ENCODE measurements around the gene NIPAL4.

NIPAL4 gene

DNA sequence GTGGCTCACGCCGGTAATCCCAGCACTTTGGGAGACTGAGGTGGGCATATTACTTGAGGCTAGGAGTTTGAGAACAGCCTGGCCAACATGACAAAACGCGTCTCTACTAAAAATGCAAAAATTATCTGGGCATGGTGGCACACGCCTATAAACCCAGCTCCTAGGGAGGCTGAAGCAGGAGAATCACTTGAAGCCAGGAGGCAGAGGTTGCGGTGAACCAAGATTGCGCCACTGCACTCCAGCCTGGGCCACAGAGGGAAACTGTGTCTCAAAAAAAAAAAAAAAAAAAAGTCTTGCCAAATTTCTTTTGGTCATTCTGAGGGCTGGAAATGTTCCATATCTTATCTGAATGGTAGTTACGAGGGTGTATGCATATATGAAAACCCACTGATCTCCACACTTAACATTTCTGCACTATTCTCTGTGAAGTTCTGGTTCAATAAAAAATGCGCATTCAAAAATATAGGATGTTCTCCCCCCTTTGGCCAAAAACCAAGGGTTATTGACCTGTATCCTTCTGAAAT lies 13.5 kb upstream of the NIPAL4 start:
- no peaks in the 10 kb centered on the region for H3K36me3 ChIP-seq
- H3K4me1 ChIP-seq = no peaks in the 10 kb centered on the region
- no peak overlapping the region for H3K4me2 ChIP-seq
- no peak for TF ChIP-seq Cebpa-rat (IDR thresholded peaks at IDR 0.05)
- H3K27ac ChIP-seq = no peak overlapping the region
- no peaks in the 10 kb centered on the region for H4K20me1 ChIP-seq
- H3K4me3 ChIP-seq = no peak overlapping the region
- no peaks in the 10 kb centered on the region for H3K9me3 ChIP-seq (replicated peaks in 1 of 11)
- H3K9ac ChIP-seq = no peak overlapping the region
- H3K27me3 ChIP-seq = no peaks in the 10 kb centered on the region; a peak in 1 of 22 replicates

DNA sequence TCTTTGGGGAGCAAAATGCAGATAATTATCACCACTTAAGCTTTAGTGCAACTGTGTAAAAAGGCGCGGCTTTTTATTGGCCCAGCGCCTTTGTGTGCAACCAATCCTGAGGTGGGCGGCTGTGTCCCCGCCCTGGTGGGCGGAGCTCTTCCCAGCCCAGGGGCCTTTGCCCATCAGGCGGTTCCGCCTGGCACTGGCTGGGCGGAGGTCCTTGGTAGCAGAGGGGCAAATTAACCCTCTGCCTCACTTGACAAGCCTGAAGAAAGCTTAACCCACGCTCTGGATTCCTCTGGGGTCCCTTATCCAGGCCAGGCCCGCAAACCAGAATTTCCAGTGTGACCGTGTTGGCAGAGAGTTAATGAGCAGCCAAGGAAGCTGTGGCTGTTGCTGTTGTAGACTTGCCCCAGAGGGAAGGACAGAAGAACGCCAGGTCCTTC lies 12.8 kb upstream of the NIPAL4 start:
- H3K27me3 ChIP-seq = no peaks in the 10 kb centered on the region; a peak in 1 of 22 replicates
- no peaks in the 10 kb centered on the region for H3K36me3 ChIP-seq
- no peaks in the 10 kb centered on the region for H3K9me3 ChIP-seq (replicated peaks in 1 of 11)
- H3K4me3 ChIP-seq = no peak overlapping the region
- H3K4me1 ChIP-seq = no peaks in the 10 kb centered on the region
- H4K20me1 ChIP-seq = no peaks in the 10 kb centered on the region
- no peak overlapping the region for H3K9ac ChIP-seq
- no peak overlapping the region for H3K27ac ChIP-seq
- no peak overlapping the region for H3K4me2 ChIP-seq
- TF ChIP-seq Cebpa-rat (IDR thresholded peaks at IDR 0.05) = no peak

DNA sequence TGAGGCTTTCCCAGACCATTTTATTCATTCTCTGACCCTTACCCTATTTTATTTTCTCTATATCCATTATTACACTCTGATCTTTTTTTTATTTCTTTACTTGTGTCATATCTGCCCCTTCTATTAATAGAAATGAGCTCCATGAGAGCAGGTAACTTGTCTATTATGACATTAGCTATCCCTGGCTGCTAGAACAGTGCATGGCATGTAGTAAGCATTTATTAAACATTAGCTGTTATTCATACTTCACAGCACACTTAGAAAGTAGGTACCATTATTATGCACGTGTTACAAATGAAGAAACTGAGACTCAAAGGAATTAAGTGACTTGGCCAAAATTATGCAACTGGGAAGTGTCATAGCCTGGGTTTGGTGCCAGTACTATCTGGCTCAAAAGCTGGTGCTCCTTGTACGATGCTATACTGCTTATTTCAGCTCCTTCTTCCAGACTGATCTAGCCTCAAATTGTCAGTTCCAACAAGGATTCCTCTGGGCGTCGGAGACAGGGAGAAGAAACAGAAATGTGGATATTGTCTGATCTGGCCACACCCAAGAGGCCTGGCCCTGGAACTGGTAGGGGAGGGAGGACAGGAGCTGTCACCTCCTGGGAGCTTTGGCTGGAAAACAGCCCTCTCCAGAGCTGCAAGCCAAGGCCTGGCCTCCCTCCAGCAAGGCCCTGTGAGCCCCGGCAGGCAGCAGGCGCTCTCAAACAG lies 10.8 kb upstream of the NIPAL4 start:
- Histone ChIP-seq H3K9ac (no peak overlapping the region), H3K4me3 (no peak overlapping the region), H4K20me1 (no peaks in the 10 kb centered on the region), H3K36me3 (no peaks in the 10 kb centered on the region), H3K4me2 (no peak overlapping the region), H3K27me3 (no peaks in the 10 kb centered on the region; a peak in 1 of 22 replicates), H3K27ac (no peak overlapping the region), H3K9me3 (replicated peaks in 1 of 11) (no peaks in the 10 kb centered on the region), H3K4me1 (no peaks in the 10 kb centered on the region)
- TF ChIP-seq Cebpa-rat (IDR thresholded peaks at IDR 0.05) = no peak

DNA sequence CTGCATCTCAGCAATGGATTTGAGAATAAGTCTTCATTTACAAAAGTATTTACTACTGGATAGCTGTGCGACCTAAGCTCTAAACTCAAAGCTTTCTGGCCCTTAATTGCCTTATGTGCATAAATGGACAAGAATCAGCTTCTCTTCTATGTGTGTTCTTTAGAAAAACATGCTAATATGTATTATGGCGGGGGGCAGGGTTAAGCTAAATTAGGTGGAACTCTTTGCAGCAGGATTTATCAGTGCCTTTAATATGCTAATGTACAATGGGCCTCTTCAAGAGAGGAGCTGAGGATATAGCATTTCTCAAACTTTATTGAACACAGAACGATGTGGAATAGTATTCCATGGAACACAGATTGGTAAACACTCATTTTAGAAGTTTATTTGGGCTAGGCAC lies 10.0 kb upstream of the NIPAL4 start:
- H4K20me1 ChIP-seq = no peaks in the 10 kb centered on the region
- no peak for TF ChIP-seq Cebpa-rat (IDR thresholded peaks at IDR 0.05)
- H3K9me3 ChIP-seq (replicated peaks in 1 of 11) = no peaks in the 10 kb centered on the region
- peaks cover 0 to 3% (median under 1%) of the 10 kb centered on the region in 10 experiments; a peak in 5 of 20 replicates for H3K4me1 ChIP-seq
- no peak overlapping the region for H3K9ac ChIP-seq
- H3K4me2 ChIP-seq = no peak overlapping the region
- H3K36me3 ChIP-seq = no peaks in the 10 kb centered on the region
- H3K27me3 ChIP-seq = no peaks in the 10 kb centered on the region; a peak in 1 of 22 replicates
- no peak overlapping the region for H3K27ac ChIP-seq
- H3K4me3 ChIP-seq = no peak overlapping the region

DNA sequence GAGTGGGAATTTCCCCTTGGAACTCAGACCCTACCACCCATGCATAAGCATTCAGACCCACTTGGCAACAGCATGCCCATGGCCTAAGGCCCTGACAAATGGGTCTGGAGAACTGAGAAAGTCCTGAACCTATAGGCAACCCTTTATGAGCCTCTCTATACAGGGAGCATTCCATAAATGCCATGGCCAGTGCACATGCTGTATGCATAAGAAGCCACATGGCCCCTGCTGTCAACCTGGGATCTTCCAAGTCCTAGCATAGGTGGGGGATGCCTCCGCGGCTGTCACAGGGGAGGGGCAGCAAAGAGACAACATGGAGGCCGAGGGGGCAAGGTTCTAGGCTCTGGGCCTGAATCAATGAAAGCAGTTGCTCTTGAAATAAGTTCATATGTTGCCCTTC lies 8.2 kb upstream of the NIPAL4 start:
- H3K9ac ChIP-seq = no peak overlapping the region
- H3K36me3 ChIP-seq = no peaks in the 10 kb centered on the region
- H3K27ac ChIP-seq = no peak overlapping the region
- H3K4me1 ChIP-seq = peaks cover 0 to 6% (median 5%) of the 10 kb centered on the region in 10 experiments; a peak in 5 of 20 replicates
- H4K20me1 ChIP-seq = no peaks in the 10 kb centered on the region
- H3K9me3 ChIP-seq (replicated peaks in 1 of 11) = no peaks in the 10 kb centered on the region
- H3K4me3 ChIP-seq = no peak overlapping the region
- H3K4me2 ChIP-seq = no peak overlapping the region
- TF ChIP-seq Cebpa-rat (IDR thresholded peaks at IDR 0.05) = no peak
- no peaks in the 10 kb centered on the region; a peak in 1 of 22 replicates for H3K27me3 ChIP-seq

DNA sequence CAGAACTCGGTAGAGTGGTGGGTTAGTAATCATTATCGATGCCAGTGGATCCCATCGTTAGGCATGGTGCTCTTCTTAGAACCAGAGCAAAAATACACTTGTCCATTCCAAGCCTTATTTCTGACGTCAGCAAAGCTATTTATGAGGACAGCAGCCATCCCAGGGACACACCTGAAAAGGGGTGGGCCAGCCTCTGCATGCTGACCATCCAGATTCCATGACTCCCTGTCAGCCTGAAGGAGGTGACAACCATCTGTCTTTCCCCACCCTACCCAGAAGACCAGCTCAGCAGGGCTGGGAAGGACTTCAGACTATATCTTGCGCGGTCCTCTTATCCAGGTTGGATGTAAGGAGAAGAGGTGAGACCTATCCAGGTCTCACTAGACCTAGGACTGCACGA lies 5.7 kb upstream of the NIPAL4 start:
- no peaks in the 10 kb centered on the region for H4K20me1 ChIP-seq
- H3K27ac ChIP-seq = no peak overlapping the region
- H3K9ac ChIP-seq = no peak overlapping the region
- peaks cover 10 to 16% (median 15%) of the 10 kb centered on the region in 11 experiments for H3K27me3 ChIP-seq
- no peak overlapping the region for H3K4me3 ChIP-seq
- peaks cover 10 to 18% (median 16%) of the 10 kb centered on the region in 10 experiments; a peak in 17 of 20 replicates for H3K4me1 ChIP-seq
- H3K9me3 ChIP-seq (replicated peaks in 1 of 11) = no peaks in the 10 kb centered on the region
- H3K36me3 ChIP-seq = no peaks in the 10 kb centered on the region
- no peak for TF ChIP-seq Cebpa-rat (IDR thresholded peaks at IDR 0.05)
- no peak overlapping the region for H3K4me2 ChIP-seq

DNA sequence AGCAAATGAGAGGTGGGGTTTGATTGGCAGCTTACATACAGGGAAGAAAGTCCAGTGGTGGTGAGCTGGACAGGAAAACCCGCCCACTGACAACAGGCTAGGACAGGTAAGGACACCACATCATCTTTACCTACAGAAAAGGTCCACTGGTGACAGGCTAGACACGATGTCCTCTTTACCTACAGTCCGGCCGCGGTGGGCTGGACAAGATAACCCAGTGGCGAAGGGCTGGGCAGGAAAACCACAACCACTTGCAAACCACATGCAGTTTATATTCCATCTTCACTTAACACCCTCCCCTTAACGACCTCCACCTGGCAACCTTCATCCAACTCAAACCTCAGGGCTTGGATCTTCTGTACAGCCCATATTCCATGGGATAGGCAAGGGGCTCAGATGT lies 5.0 kb upstream of the NIPAL4 start:
- Histone ChIP-seq H3K36me3 (no peaks in the 10 kb centered on the region), H3K4me1 (peaks cover 15 to 23% (median 21%) of the 10 kb centered on the region in 10 experiments), H3K4me2 (peak overlapping the region in 8 of 11 experiments; percentile 3 to 26 (median 12); a peak in 2 of 22 replicates), H4K20me1 (no peaks in the 10 kb centered on the region; a peak in 1 of 22 replicates), H3K9ac (no peak overlapping the region), H3K4me3 (no peak overlapping the region), H3K27ac (no peak overlapping the region), H3K27me3 (peaks cover 18 to 24% (median 23%) of the 10 kb centered on the region in 11 experiments), H3K9me3 (replicated peaks in 1 of 11) (no peaks in the 10 kb centered on the region)
- TF ChIP-seq Cebpa-rat (IDR thresholded peaks at IDR 0.05) = no peak

DNA sequence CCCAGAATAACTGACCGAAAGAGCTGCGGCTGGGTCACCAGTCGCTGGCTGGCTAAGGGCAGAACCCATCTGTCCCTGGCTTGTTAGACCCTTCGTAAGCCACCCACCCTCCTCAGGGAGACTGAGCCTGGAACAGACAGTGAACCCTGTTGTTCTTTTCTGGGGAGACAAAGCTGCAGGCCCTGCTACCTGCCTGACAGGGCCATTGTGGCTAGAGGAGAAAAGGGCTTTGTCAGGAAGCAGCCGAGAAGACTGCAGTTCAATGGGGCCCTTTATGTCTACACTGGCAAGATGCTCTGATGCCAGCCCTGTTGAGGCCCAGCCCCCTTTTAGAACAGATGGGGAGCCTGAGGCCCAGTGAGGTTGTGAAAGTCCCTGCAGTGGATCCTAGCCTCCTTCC lies 3.7 kb upstream of the NIPAL4 start:
- Histone ChIP-seq H3K27ac (no peak overlapping the region), H3K9ac (no peak overlapping the region), H3K4me1 (peaks cover 20 to 29% (median 28%) of the 10 kb centered on the region in 10 experiments), H3K27me3 (peaks cover 30 to 36% (median 35%) of the 10 kb centered on the region in 11 experiments), H3K4me2 (no peak overlapping the region), H4K20me1 (no peaks in the 10 kb centered on the region; a peak in 1 of 22 replicates), H3K4me3 (no peak overlapping the region), H3K9me3 (replicated peaks in 1 of 11) (no peaks in the 10 kb centered on the region), H3K36me3 (no peaks in the 10 kb centered on the region)
- no peak for TF ChIP-seq Cebpa-rat (IDR thresholded peaks at IDR 0.05)

DNA sequence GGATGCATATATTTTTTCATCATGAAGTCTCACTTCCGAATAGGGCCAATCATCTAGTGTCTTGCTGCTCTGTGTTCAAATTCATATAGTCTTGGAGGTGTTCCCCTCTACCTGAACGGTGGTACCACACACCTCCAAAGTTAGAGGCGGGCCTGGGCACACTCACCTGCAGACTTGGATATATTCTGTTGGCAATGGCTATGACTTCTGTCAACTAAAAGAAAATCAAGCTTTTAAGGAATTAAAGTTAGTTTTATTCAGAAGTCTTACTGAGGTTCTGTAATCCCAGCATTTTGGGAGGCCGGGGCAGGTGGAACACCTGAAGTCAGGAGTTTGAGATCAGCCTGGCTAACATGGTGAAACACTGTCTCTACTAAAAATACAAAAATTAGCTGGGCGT lies 2.6 kb upstream of the NIPAL4 start:
- no peaks in the 10 kb centered on the region for H3K9me3 ChIP-seq (replicated peaks in 1 of 11)

More for the DNA sequence above, 2.6 kb upstream of the NIPAL4 start:
- H4K20me1 ChIP-seq = no peaks in the 10 kb centered on the region; a peak in 1 of 22 replicates
- H3K9ac ChIP-seq = no peak overlapping the region
- H3K27ac ChIP-seq = no peak overlapping the region
- no peak overlapping the region for H3K4me3 ChIP-seq
- no peaks in the 10 kb centered on the region for H3K36me3 ChIP-seq
- peaks cover 20 to 29% (median 28%) of the 10 kb centered on the region in 10 experiments for H3K4me1 ChIP-seq
- no peak for TF ChIP-seq Cebpa-rat (IDR thresholded peaks at IDR 0.05)
- peak overlapping the region in 10 of 11 experiments; percentile 24 to 51 (median 38); a peak in 18 of 22 replicates for H3K4me2 ChIP-seq
- H3K27me3 ChIP-seq = peaks cover 39 to 47% (median 45%) of the 10 kb centered on the region in 11 experiments
